ENCODE data around the gene CTNNBIP1.

Gene CTNNBIP1

DNA sequence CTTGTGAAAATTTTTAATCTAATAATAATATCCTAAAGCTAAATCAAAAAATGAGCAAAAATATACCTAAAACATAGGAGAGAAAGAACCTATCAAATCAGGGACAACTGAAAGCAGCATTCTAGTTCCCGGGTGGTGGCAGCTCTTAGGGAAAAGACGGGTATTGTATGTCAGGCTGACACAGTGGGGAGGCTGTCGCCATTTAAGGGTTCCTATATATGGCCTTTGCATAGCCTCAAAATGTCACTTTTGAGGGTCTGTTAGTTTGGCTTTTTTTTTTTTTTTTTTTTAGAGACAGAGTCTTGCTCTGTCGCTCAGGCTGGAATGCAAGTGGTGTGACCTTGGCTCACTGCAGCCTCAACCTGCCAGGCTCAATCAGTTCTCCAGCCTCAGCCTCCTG is 92.3 kb downstream of the CTNNBIP1 start:
- ChIA-PET POLR2A (interaction anchor here (0.7 to 0.9 kb wide), 4 partner anchors 9 to 491 kb away, joined by 3 to 8 read pairs (median 5); no protein-coding TSS in a partner anchor), CTCF (interaction anchor here (0.6 to 1.9 kb wide), 6 partner anchors 17 to 58 kb away, joined by 3 to 6 read pairs (median 4); no protein-coding TSS in a partner anchor)

GRCh38 chr1:9816199-9816598 is 93.9 kb downstream of the CTNNBIP1 start:
- Histone ChIP-seq H3K4me3 (ENCODE audit: low read depth, low read length) (no peak overlapping the region), H3K36me3 (ENCODE audit: control insufficient read depth in 2 of 2, insufficient read depth in 1 of 2, low read length in 2 of 2) (no peaks in the 10 kb centered on the region; a peak in 1 of 3 replicates), H3K9me3 (ENCODE audit: control insufficient read depth, insufficient read depth, low read depth, low read length) (no peaks in the 10 kb centered on the region), H3K27ac (ENCODE audit: extremely low read depth, low read depth, low read length) (no peak overlapping the region), H3K4me1 (ENCODE audit: control insufficient read depth, insufficient read depth, low read length) (peaks cover 5% of the 10 kb centered on the region)
- TF ChIP-seq ZBTB20 (tag by site-specific recombination; IDR thresholded peaks at IDR 0.05) (no peak), ZNF548 (tag by site-specific recombination; IDR thresholded peaks at IDR 0.05) (no peak), ZNF2 (tag by site-specific recombination; IDR thresholded peaks at IDR 0.05) (no peak), ATF2 (tag by site-specific recombination; IDR thresholded peaks at IDR 0.05; ENCODE audit: low read depth) (no peak), ZBTB7A (tag by site-specific recombination; IDR thresholded peaks at IDR 0.05; ENCODE audit: low read depth) (no peak), YY2 (tag by site-specific recombination; IDR thresholded peaks at IDR 0.05) (no peak), ZNF660 (tag by site-specific recombination; IDR thresholded peaks at IDR 0.05) (no peak), ZFP3 (tag by site-specific recombination; IDR thresholded peaks at IDR 0.05; ENCODE audit: low read depth) (no peak), ZNF202 (tag by site-specific recombination; IDR thresholded peaks at IDR 0.05; ENCODE audit: borderline replicate concordance) (no peak), ZNF843 (tag by site-specific recombination; IDR thresholded peaks at IDR 0.05) (no peak), ELK4 (IDR thresholded peaks at IDR 0.05; ENCODE audit: borderline replicate concordance, low read depth, low read length) (no peak), ZNF777 (tag by site-specific recombination; IDR thresholded peaks at IDR 0.05; ENCODE audit: borderline replicate concordance) (no peak)
- ChIA-PET CTCF (interaction anchor here (0.7 to 1.9 kb wide), 2 partner anchors 19 to 52 kb away, joined by 3 to 6 read pairs; no protein-coding TSS in a partner anchor), POLR2A (interaction anchor here (0.6 to 1.5 kb wide), 3 partner anchors 10 to 55 kb away, joined by 3 to 4 read pairs (median 4); no protein-coding TSS in a partner anchor)

More for the DNA sequence above, 92.3 kb downstream of the CTNNBIP1 start:
- no peak overlapping the region for H3K27ac ChIP-seq (ENCODE audit: extremely low read depth, low read depth, low read length)
- H3K36me3 ChIP-seq (ENCODE audit: control insufficient read depth in 2 of 2, insufficient read depth in 1 of 2, low read length in 2 of 2) = no peaks in the 10 kb centered on the region; a peak in 1 of 3 replicates
- TF ChIP-seq ZNF121 (tag by site-specific recombination; IDR thresholded peaks at IDR 0.05) = peak; percentile 36; the same call in 1 of the 2 replicates
- TF ChIP-seq ZNF292 (tag by site-specific recombination; IDR thresholded peaks at IDR 0.05; ENCODE audit: borderline replicate concordance, low read depth) = no peak
- no peaks in the 10 kb centered on the region for H3K9me3 ChIP-seq (ENCODE audit: control insufficient read depth, insufficient read depth, low read depth, low read length)
- H3K4me1 ChIP-seq (ENCODE audit: control insufficient read depth, insufficient read depth, low read length) = peaks cover 13% of the 10 kb centered on the region
- H3K4me3 ChIP-seq (ENCODE audit: low read depth, low read length) = no peak overlapping the region

- H3K36me3 ChIP-seq (ENCODE audit: control insufficient read depth in 2 of 2, insufficient read depth in 1 of 2, low read length in 2 of 2) = no peaks in the 10 kb centered on the region; a peak in 1 of 3 replicates
- ChIA-PET POLR2A (no interaction called here), CTCF (interaction anchor here (0.6 to 1.0 kb wide), 3 partner anchors 36 to 991 kb away, joined by 3 read pairs; no protein-coding TSS in a partner anchor)
- peaks cover 2% of the 10 kb centered on the region; the same call in 1 of the 2 replicates for H3K4me1 ChIP-seq (ENCODE audit: control insufficient read depth, insufficient read depth, low read length)
- no peak overlapping the region for H3K4me3 ChIP-seq (ENCODE audit: low read depth, low read length)
- TF ChIP-seq ZNF2 (tag by site-specific recombination; IDR thresholded peaks at IDR 0.05) (no peak), ZNF488 (tag by site-specific recombination; IDR thresholded peaks at IDR 0.05) (no peak), ZNF354C (tag by site-specific recombination; IDR thresholded peaks at IDR 0.05; ENCODE audit: borderline replicate concordance, low read depth) (no peak)
- H3K9me3 ChIP-seq (ENCODE audit: control insufficient read depth, insufficient read depth, low read depth, low read length) = no peaks in the 10 kb centered on the region
- H3K27ac ChIP-seq (ENCODE audit: extremely low read depth, low read depth, low read length) = no peak overlapping the region
Measured at GRCh38 chr1:9815150-9815549, 94.9 kb downstream of the CTNNBIP1 start.

All from HEK293 (cell line).